IMR-90 (cell line): Measurements from ENCODE around the gene KCNQ1. TPM values are rescaled to one million over a fixed set of nuclear protein-coding genes. Genes with fewer than 3 reads are reported as not detected.

Source experiments
- ATAC-seq: fragments of 200-7000 bp; cut with Tn5 transposase; 2 replicates; pipeline ENCODE4 v1.9.1; 2020; ENCODE audit warnings: low read depth, mild to moderate bottlenecking, moderate library complexity
- BruUV-seq: library from RNA; stranded (reverse); fragments of 400-500 nt; replicated peaks from 2 replicates; lab custom pipeline; 2021; lab: Mats Ljungman, UMichigan
- CTCF ChIA-PET: fragments of 300-600 bp; formaldehyde crosslinking; extraction: SDS; loops from one replicate; lab custom pipeline; 2021; ENCODE audit warnings: antibody characterized with exemption; lab: Yijun Ruan, JAX
- POLR2A ChIA-PET: fragments of 300-600 bp; sonication (Branson Sonifier 250); formaldehyde crosslinking; loops from one replicate; lab custom pipeline; 2022; ENCODE audit warnings: antibody characterized with exemption; ENCODE audit not compliant: unreplicated experiment; lab: Charles Lee
- DNase-seq: peaks from one replicate; pipeline ENCODE4 v3.0.0; 2013
- H2AFZ ChIP-seq: replicated peaks from 2 replicates; pipeline ENCODE3; 2013; ENCODE audit warnings: low read length, mild to moderate bottlenecking; ENCODE audit not compliant: poor library complexity
- H2AK5ac ChIP-seq: 2 replicates; pipeline ENCODE4 v1.6.1; 2013; ENCODE audit warnings: low read depth, low read length, inconsistent platforms
- H2AK9ac ChIP-seq: replicated peaks from 2 replicates; pipeline ENCODE3; 2013; ENCODE audit warnings: mild to moderate bottlenecking, low read depth, low read length, moderate library complexity; ENCODE audit not compliant: poor library complexity
- H2BK120ac ChIP-seq: 2 replicates; pipeline ENCODE4 v1.6.1; 2013; ENCODE audit warnings: low read depth, low read length, inconsistent platforms
- H2BK15ac ChIP-seq: 3 replicates; pipeline ENCODE4 v1.6.1; 2013; ENCODE audit warnings: low read depth, low read length, inconsistent platforms
- H2BK20ac ChIP-seq: 2 replicates; pipeline ENCODE4 v1.6.1; 2013; ENCODE audit warnings: low read depth, mild to moderate bottlenecking, inconsistent platforms, low read length, moderate library complexity
- H2BK5ac ChIP-seq: 2 replicates; pipeline ENCODE4 v1.6.1; 2013; ENCODE audit warnings: mild to moderate bottlenecking, low read depth, low read length, inconsistent platforms; ENCODE audit not compliant: poor library complexity, severe bottlenecking
- H3K14ac ChIP-seq: replicated peaks from 2 replicates; pipeline ENCODE4 v1.6.1; 2013; ENCODE audit warnings: low read depth, low read length, inconsistent platforms
- H3K18ac ChIP-seq: 2 replicates; pipeline ENCODE4 v1.6.1; 2013; ENCODE audit warnings: low read depth, low read length, control low read depth
- H3K23ac ChIP-seq: 2 replicates; pipeline ENCODE4 v1.6.1; 2013; ENCODE audit warnings: low read depth, low read length, inconsistent platforms
- H3K27ac ChIP-seq: 2 replicates; pipeline ENCODE4 v1.5.1; 2013; ENCODE audit warnings: mild to moderate bottlenecking, control low read depth, low read length; ENCODE audit not compliant: insufficient read depth
- H3K27me3 ChIP-seq: 2 replicates; pipeline ENCODE4 v1.6.1; 2013; ENCODE audit warnings: low read length; ENCODE audit not compliant: control insufficient read depth, insufficient read depth
- H3K36me3 ChIP-seq: 2 replicates; pipeline ENCODE4 v1.6.1; 2013; ENCODE audit warnings: low read length, mixed read lengths; ENCODE audit not compliant: control insufficient read depth, insufficient read depth
- H3K4ac ChIP-seq: 2 replicates; pipeline ENCODE4 v1.6.1; 2013; ENCODE audit warnings: low read depth, low read length, inconsistent platforms
- H3K4me1 ChIP-seq: 2 replicates; pipeline ENCODE4 v1.6.1; 2013; ENCODE audit warnings: low read length, mixed read lengths; ENCODE audit not compliant: control insufficient read depth, insufficient read depth
- H3K4me2 ChIP-seq: 2 replicates; pipeline ENCODE4 v1.6.1; 2013; ENCODE audit warnings: low read depth, mild to moderate bottlenecking, control low read depth, low read length, moderate library complexity
- H3K4me3 ChIP-seq: 2 replicates; pipeline ENCODE4 v1.5.1; 2013; ENCODE audit warnings: low read depth, mild to moderate bottlenecking, control low read depth, low read length, moderate library complexity; ENCODE audit not compliant: insufficient read depth
- H3K56ac ChIP-seq: 2 replicates; pipeline ENCODE4 v1.6.1; 2013; ENCODE audit warnings: low read length, inconsistent platforms; ENCODE audit not compliant: insufficient read depth; ENCODE audit errors: extremely low read depth
- H3K79me1 ChIP-seq, 2 experiments: 2 replicates each; pipeline ENCODE4 v1.6.1; 2013; ENCODE audit warnings: low read length in 2 of 2, inconsistent platforms in 1 of 2, low read depth in 1 of 2
- H3K9ac ChIP-seq: 2 replicates; pipeline ENCODE4 v1.6.1; 2013; ENCODE audit warnings: low read depth, low read length, control low read depth
- H3K9me1 ChIP-seq: 2 replicates; pipeline ENCODE4 v1.6.1; 2013; ENCODE audit warnings: low read length, inconsistent platforms; ENCODE audit not compliant: insufficient read depth
- H3K9me3 ChIP-seq: 2 replicates; pipeline ENCODE4 v1.6.1; 2013; ENCODE audit warnings: low read length; ENCODE audit not compliant: control insufficient read depth, insufficient read depth
- H4K20me1 ChIP-seq: 2 replicates; pipeline ENCODE4 v1.6.1; 2013; ENCODE audit warnings: low read length, inconsistent platforms; ENCODE audit not compliant: insufficient read depth
- H4K5ac ChIP-seq: 2 replicates; pipeline ENCODE4 v1.6.1; 2013; ENCODE audit warnings: mild to moderate bottlenecking, low read depth, low read length, control low read depth
- H4K8ac ChIP-seq, 2 experiments: 2 replicates each; pipeline ENCODE4 v1.6.1; 2013; ENCODE audit warnings: low read depth in 2 of 2, low read length in 2 of 2, control low read depth in 1 of 2, inconsistent platforms in 1 of 2
- H4K91ac ChIP-seq: 2 replicates; pipeline ENCODE4 v1.6.1; 2013; ENCODE audit warnings: low read depth, low read length, inconsistent platforms; ENCODE audit not compliant: insufficient read depth
- RFX5 ChIP-seq: IDR thresholded peaks from 2 replicates; pipeline ENCODE4 v1.8.0; 2012; ENCODE audit warnings: low read depth, mild to moderate bottlenecking, low read length, moderate library complexity
- SMC3 ChIP-seq: fragments of 150-350 bp; IDR thresholded peaks from 2 replicates; pipeline ENCODE4 v1.6.1; 2016; ENCODE audit warnings: low read depth, mild to moderate bottlenecking, antibody characterized with exemption, low read length, moderate library complexity
- WGBS, 2 experiments: methylation state at CpG; one replicate each; pipeline versions ENCODE4 v1.1.5 to v1.1.7; 2013; ENCODE audit warnings: missing lambda C conversion rate in 2 of 2; ENCODE audit not compliant: insufficient read length in 1 of 2; ENCODE audit errors: extremely low coverage in 2 of 2; 5-methylcytosine and 5-hydroxymethylcytosine counted together
- dilution Hi-C: fragments of 300-500 bp; cut with HindIII; formaldehyde crosslinking; loops from one replicate; pipeline ENCODE4 v1.14.3; 2018; ENCODE audit warnings: low sequenced_read_pairs; ENCODE audit not compliant: unreplicated experiment
- in situ Hi-C: fragments of 300-500 bp; cut with MboI; formaldehyde crosslinking; loops from 3 replicates; pipeline ENCODE4 v1.14.3; 2019; ENCODE audit warnings: low sequenced_read_pairs, inconsistent platforms, mixed read lengths
- intact Hi-C: fragments of 100-400 bp; cut with micrococcal nuclease; formaldehyde crosslinking; loops from 2 replicates; pipeline ENCODE4 v1.10.0; 2022
- polyA plus RNA-seq, 3 experiments: library from polyadenylated mRNA; depleted of rRNA; stranded (reverse); fragments of >200 nt; gene quantifications; 2 replicates each; pipeline ENCODE4 v1.2.3, GENCODE V29; 2012; ENCODE audit warnings: low replicate concordance in 1 of 3
- total RNA-seq: library from RNA; depleted of rRNA; stranded (reverse); fragments of >200 nt; gene quantifications from 2 replicates; pipeline ENCODE4 v1.2.3, GENCODE V29; 2012

KCNQ1 gene
- total and polyA plus RNA-seq, 2 of the 4 experiments (the other 2 are of a cell fraction): 0.07 TPM; not detected in 1

- no CpG with 5 or more reads among the region's 14 CpGs for WGBS, 2 experiments
- intact Hi-C loops (no loop called here), dilution Hi-C loops (no loop called here), in situ Hi-C loops (no loop called here)
- no peak overlapping the region for H3K56ac ChIP-seq
- peaks cover 11% of the 10 kb centered on the region for H3K27me3 ChIP-seq
- H2BK20ac ChIP-seq: no peak overlapping the region
- H3K9me3 ChIP-seq: peaks cover 5% of the 10 kb centered on the region
- no peak overlapping the region for H3K18ac ChIP-seq
- ChIA-PET POLR2A (no interaction called here), CTCF (interaction anchor here (0.6 kb wide), 1 partner anchor 225 kb away, joined by 3 read pairs; no protein-coding TSS in a partner anchor)
- H3K14ac ChIP-seq: no peak overlapping the region
- H3K9ac ChIP-seq: no peak overlapping the region
- no peak for DNase-seq
- no peak overlapping the region for H4K5ac ChIP-seq
- BruUV-seq: no TSS peak
- no peak overlapping the region for H2AK5ac ChIP-seq
- H2BK120ac ChIP-seq: no peak overlapping the region
- no peaks in the 10 kb centered on the region for H3K79me1 ChIP-seq
- H4K91ac ChIP-seq: no peak overlapping the region
- no peak overlapping the region for H3K27ac ChIP-seq
- H3K4ac ChIP-seq: no peak overlapping the region
- H2BK15ac ChIP-seq: no peak overlapping the region
- no peak overlapping the region for H2AFZ ChIP-seq
- TF ChIP-seq SMC3 (no peak), RFX5 (no peak)
- no peak overlapping the region for H2AK9ac ChIP-seq
- H3K9me1 ChIP-seq: no peaks in the 10 kb centered on the region
- H3K36me3 ChIP-seq: no peaks in the 10 kb centered on the region
- no peak overlapping the region for H4K8ac ChIP-seq
- H4K20me1 ChIP-seq: no peaks in the 10 kb centered on the region
- H3K4me2 ChIP-seq: no peak overlapping the region
- ATAC-seq: no peak
- no peak overlapping the region for H2BK5ac ChIP-seq
- peaks cover 9% of the 10 kb centered on the region; the same call in 1 of the 2 replicates for H3K4me1 ChIP-seq
- H3K4me3 ChIP-seq: no peak overlapping the region
- no peak overlapping the region for H3K23ac ChIP-seq
These were observed 260.2 kb downstream of the KCNQ1 start for GRCh38 chr11:2704896-2705606.
